ENCODE data around the gene KAT2B. TPM values are rescaled to one million over a fixed set of nuclear protein-coding genes. Genes with fewer than 3 reads are reported as not detected.

KAT2B gene
- total RNA-seq, 3 donors from 2014 or later: 27.2 to 49.1 (median 27.5) TPM

- ATAC-seq (no peak), DNase-seq (no peak)
- no peaks in the 10 kb centered on the region for H3K4me1 ChIP-seq (ENCODE audit: low read depth)
- intact Hi-C loops (cut with DNase I, micrococcal nuclease): no loop called here
- H3K4me3 ChIP-seq: no peak overlapping the region
- no peaks in the 10 kb centered on the region for H3K36me3 ChIP-seq (ENCODE audit: low read depth)
- H3K9me3 ChIP-seq: no peaks in the 10 kb centered on the region
- no peak for TF ChIP-seq CTCF (IDR thresholded peaks at IDR 0.05)
Observed at GRCh38 chr3:20141851-20142250, 101.6 kb downstream of the KAT2B start.

- DNase-seq: no peak
- no peak for ATAC-seq
- intact Hi-C loops (cut with DNase I, micrococcal nuclease): no loop called here
- H3K36me3 ChIP-seq (ENCODE audit: low read depth): no peaks in the 10 kb centered on the region
- no peak overlapping the region for H3K4me3 ChIP-seq
- no peaks in the 10 kb centered on the region for H3K9me3 ChIP-seq
- H3K4me1 ChIP-seq (ENCODE audit: low read depth): no peaks in the 10 kb centered on the region
- TF ChIP-seq CTCF (IDR thresholded peaks at IDR 0.05): no peak
Observed at GRCh38 chr3:20142517-20142916, 102.3 kb downstream of the KAT2B start.

- intact Hi-C loops (cut with DNase I, micrococcal nuclease): no loop called here
- H3K9me3 ChIP-seq: no peaks in the 10 kb centered on the region
Observed at GRCh38 chr3:20143519-20143918, 103.3 kb downstream of the KAT2B start.

GRCh38 chr3:20145874-20146273 is 105.6 kb downstream of the KAT2B start:
- Histone ChIP-seq H3K36me3 (ENCODE audit: low read depth) (no peaks in the 10 kb centered on the region), H3K4me3 (no peak overlapping the region), H3K9me3 (no peaks in the 10 kb centered on the region), H3K4me1 (ENCODE audit: low read depth) (no peaks in the 10 kb centered on the region)
- no peak for TF ChIP-seq CTCF (IDR thresholded peaks at IDR 0.05)
- no peak for DNase-seq
- no peak for ATAC-seq
- intact Hi-C loops (cut with DNase I, micrococcal nuclease): no loop called here

More at GRCh38 chr3:20143519-20143918, 103.3 kb downstream of the KAT2B start:
- Histone ChIP-seq H3K4me3 (no peak overlapping the region), H3K4me1 (ENCODE audit: low read depth) (no peaks in the 10 kb centered on the region), H3K36me3 (ENCODE audit: low read depth) (no peaks in the 10 kb centered on the region)
- no peak for TF ChIP-seq CTCF (IDR thresholded peaks at IDR 0.05)
- no peak for DNase-seq
- no peak for ATAC-seq

- Histone ChIP-seq H3K4me3 (no peak overlapping the region), H3K9me3 (no peaks in the 10 kb centered on the region), H3K36me3 (ENCODE audit: low read depth) (no peaks in the 10 kb centered on the region), H3K4me1 (ENCODE audit: low read depth) (no peaks in the 10 kb centered on the region)
- intact Hi-C loops (cut with DNase I, micrococcal nuclease): no loop called here
- ATAC-seq (no peak), DNase-seq (no peak)
- no peak for TF ChIP-seq CTCF (IDR thresholded peaks at IDR 0.05)
Observed at GRCh38 chr3:20146301-20146700, 106.1 kb downstream of the KAT2B start.

GRCh38 chr3:20147361-20147760 is 107.1 kb downstream of the KAT2B start:
- TF ChIP-seq CTCF (IDR thresholded peaks at IDR 0.05): no peak
- Histone ChIP-seq H3K36me3 (ENCODE audit: low read depth) (no peaks in the 10 kb centered on the region), H3K4me1 (ENCODE audit: low read depth) (no peaks in the 10 kb centered on the region), H3K4me3 (no peak overlapping the region), H3K9me3 (no peaks in the 10 kb centered on the region)
- intact Hi-C loops (cut with DNase I, micrococcal nuclease): no loop called here
- DNase-seq (no peak), ATAC-seq (no peak)

All from mucosa of descending colon (tissue), 3 donors.